Calu3 (cell line): Measurements from ENCODE around the gene CR1L. TPM values are rescaled to one million over a fixed set of nuclear protein-coding genes. Genes with fewer than 3 reads are reported as not detected.
"Not testable (repeated sequence)": the region's sequence is repeated elsewhere in the genome, so short reads cannot be mapped to it uniquely, and the experiment has no call there.

Source experiments
- BruUV-seq: library from RNA; stranded (reverse); fragments of 400-500 nt; replicated peaks from 2 replicates; lab custom pipeline; 2021; lab: Mats Ljungman, UMichigan
- CTCF ChIA-PET: fragments of 300-600 bp; sonication (Branson Sonifier 250); formaldehyde crosslinking; loops from one replicate; lab custom pipeline; 2022; ENCODE audit warnings: antibody characterized with exemption; lab: Charles Lee
- DNase-seq: peaks from one replicate; pipeline ENCODE4 v3.0.0; 2022
- H3K27ac Mint-ChIP-seq: one replicate; pipeline ENCODE4 v1.8.0; 2022; ENCODE audit warnings: mixed read lengths; ENCODE audit not compliant: unreplicated experiment
- H3K27me3 Mint-ChIP-seq: one replicate; pipeline ENCODE4 v1.8.0; 2022; ENCODE audit warnings: mixed read lengths; ENCODE audit not compliant: unreplicated experiment
- H3K36me3 Mint-ChIP-seq: one replicate; pipeline ENCODE4 v1.8.0; 2022; ENCODE audit warnings: mild to moderate bottlenecking, moderate library complexity, mixed read lengths; ENCODE audit not compliant: insufficient read depth, unreplicated experiment
- H3K4me1 Mint-ChIP-seq: one replicate; pipeline ENCODE4 v1.8.0; 2022; ENCODE audit warnings: mild to moderate bottlenecking, low read depth, mixed read lengths; ENCODE audit not compliant: unreplicated experiment
- H3K4me3 Mint-ChIP-seq: one replicate; pipeline ENCODE4 v1.8.0; 2022; ENCODE audit warnings: mild to moderate bottlenecking, low read depth, moderate library complexity, mixed read lengths; ENCODE audit not compliant: unreplicated experiment
- H3K9me3 Mint-ChIP-seq: one replicate; pipeline ENCODE4 v1.8.0; 2022; ENCODE audit warnings: low read depth, mixed read lengths; ENCODE audit not compliant: unreplicated experiment
- CTCF ChIP-seq: fragments of 200-600 bp; IDR thresholded peaks from one replicate; pipeline ENCODE4 v1.8.0; 2022; ENCODE audit warnings: antibody characterized with exemption; ENCODE audit not compliant: unreplicated experiment
- intact Hi-C: fragments of 100-400 bp; cut with micrococcal nuclease; formaldehyde crosslinking; loops from one replicate; pipeline ENCODE4 v1.10.0; 2022; ENCODE audit not compliant: unreplicated experiment
- total RNA-seq: library from RNA; stranded (reverse); gene quantifications from 2 replicates; pipeline ENCODE4 v1.2.3, GENCODE V29; 2022

Gene CR1L
- total RNA-seq, 1 experiment from 2014 or later: not detected

GRCh38 chr1:207612762-207613161, 32.2 kb upstream of the CR1L start:
- no peak for TF ChIP-seq CTCF

GRCh38 chr1:207619871-207620542, 24.9 kb upstream of the CR1L start:
- Mint-ChIP-seq H3K4me3 (no peak overlapping the region), H3K27ac (no peak overlapping the region), H3K4me1 (no peaks in the 10 kb centered on the region), H3K9me3 (no peaks in the 10 kb centered on the region), H3K36me3 (no peaks in the 10 kb centered on the region), H3K27me3 (peaks cover 31% of the 10 kb centered on the region)
- DNase-seq: peak; percentile 38
- peak; percentile 41 for TF ChIP-seq CTCF
- intact Hi-C loops: loop anchor here (1.0 kb wide), 1 partner anchor 41 kb away; no protein-coding TSS in a partner anchor
- CTCF ChIA-PET: interaction anchor here (1.0 to 2.3 kb wide), 9 partner anchors 9 to 177 kb away, joined by 3 to 28 read pairs (median 6); no protein-coding TSS in a partner anchor
- BruUV-seq: no TSS peak

More at GRCh38 chr1:207612762-207613161, 32.2 kb upstream of the CR1L start:
- no peak overlapping the region for H3K27ac Mint-ChIP-seq
- intact Hi-C loops: no loop called here
- no peaks in the 10 kb centered on the region for H3K9me3 Mint-ChIP-seq
- no peaks in the 10 kb centered on the region for H3K36me3 Mint-ChIP-seq
- no peak overlapping the region for H3K4me3 Mint-ChIP-seq
- no TSS peak for BruUV-seq
- no peak for DNase-seq
- H3K4me1 Mint-ChIP-seq: no peaks in the 10 kb centered on the region
- CTCF ChIA-PET: no interaction called here
- H3K27me3 Mint-ChIP-seq: peaks cover 36% of the 10 kb centered on the region

DNA sequence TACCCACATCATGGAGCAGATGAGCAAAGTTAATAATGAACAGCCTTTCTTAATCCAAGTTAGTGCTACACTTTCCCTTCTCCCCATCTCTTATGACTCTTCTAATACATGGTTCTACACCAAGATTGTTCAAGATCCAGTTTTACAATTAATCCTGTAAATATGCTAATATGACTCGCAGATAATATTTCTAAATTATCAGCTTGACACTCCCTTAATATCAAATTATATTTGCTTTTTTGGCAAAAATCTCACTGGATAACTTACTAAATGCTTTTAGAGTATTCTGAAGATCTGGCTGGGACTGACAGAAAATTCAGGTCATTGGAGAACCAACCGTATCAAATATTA, 24.4 kb upstream of the CR1L start:
- Mint-ChIP-seq H3K9me3 (no peaks in the 10 kb centered on the region), H3K4me3 (no peak overlapping the region), H3K4me1 (no peaks in the 10 kb centered on the region), H3K36me3 (no peaks in the 10 kb centered on the region), H3K27ac (no peak overlapping the region), H3K27me3 (peaks cover 31% of the 10 kb centered on the region)
- CTCF ChIA-PET: interaction anchor here (1.0 to 2.3 kb wide), 9 partner anchors 9 to 177 kb away, joined by 3 to 28 read pairs (median 6); no protein-coding TSS in a partner anchor
- no TSS peak for BruUV-seq
- TF ChIP-seq CTCF: no peak
- no peak for DNase-seq
- intact Hi-C loops: loop anchor here (1.0 kb wide), 1 partner anchor 41 kb away; no protein-coding TSS in a partner anchor

- H3K27ac Mint-ChIP-seq, H3K27me3 Mint-ChIP-seq, H3K9me3 Mint-ChIP-seq, BruUV-seq, CTCF ChIA-PET, intact Hi-C loops, H3K4me1 Mint-ChIP-seq, H3K4me3 Mint-ChIP-seq, DNase-seq, H3K36me3 Mint-ChIP-seq: not testable (repeated sequence)
These were observed 19.3 kb upstream of the CR1L start for GRCh38 chr1:207625504-207626071.

DNA sequence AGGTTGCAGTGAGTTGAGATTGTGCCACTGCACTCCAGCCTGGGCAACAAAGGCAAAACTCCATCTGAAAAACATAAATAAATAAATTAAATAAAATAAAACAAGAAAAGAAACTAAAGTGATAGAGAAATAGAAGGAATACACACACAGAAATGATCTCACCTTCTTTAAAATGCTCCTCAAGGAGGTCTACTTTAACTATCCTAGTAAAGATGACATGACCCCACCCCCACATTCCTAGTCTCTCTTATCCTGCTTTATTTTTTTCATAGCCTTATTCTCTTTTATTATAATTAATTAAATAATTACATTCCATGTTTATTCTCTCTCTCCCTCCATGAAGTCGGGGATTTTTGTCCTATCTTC, 18.0 kb upstream of the CR1L start:
- no peaks in the 10 kb centered on the region for H3K9me3 Mint-ChIP-seq
- H3K36me3 Mint-ChIP-seq: no peaks in the 10 kb centered on the region
- no peak for DNase-seq
- CTCF ChIA-PET: no interaction called here
- H3K27ac Mint-ChIP-seq: no peak overlapping the region
- intact Hi-C loops: no loop called here
- BruUV-seq: no TSS peak
- no peak for TF ChIP-seq CTCF
- no peak overlapping the region for H3K4me3 Mint-ChIP-seq
- peaks cover 6% of the 10 kb centered on the region for H3K4me1 Mint-ChIP-seq
- H3K27me3 Mint-ChIP-seq: no peaks in the 10 kb centered on the region
